ENCODE measurements around the gene BCAS2.

Gene BCAS2

GRCh38 chr1:114545796-114546195 is 35.6 kb downstream of the BCAS2 start:
- no peaks in the 10 kb centered on the region for H3K9me3 ChIP-seq (ENCODE audit: control insufficient read depth, insufficient read depth, low read length)
- no peak overlapping the region for H3K9ac ChIP-seq (ENCODE audit: low read depth, low read length)
- no peaks in the 10 kb centered on the region for H3K36me3 ChIP-seq (ENCODE audit: insufficient read depth, low read length)
- H3K4me1 ChIP-seq (ENCODE audit: insufficient read depth, low read length) = no peaks in the 10 kb centered on the region

DNA sequence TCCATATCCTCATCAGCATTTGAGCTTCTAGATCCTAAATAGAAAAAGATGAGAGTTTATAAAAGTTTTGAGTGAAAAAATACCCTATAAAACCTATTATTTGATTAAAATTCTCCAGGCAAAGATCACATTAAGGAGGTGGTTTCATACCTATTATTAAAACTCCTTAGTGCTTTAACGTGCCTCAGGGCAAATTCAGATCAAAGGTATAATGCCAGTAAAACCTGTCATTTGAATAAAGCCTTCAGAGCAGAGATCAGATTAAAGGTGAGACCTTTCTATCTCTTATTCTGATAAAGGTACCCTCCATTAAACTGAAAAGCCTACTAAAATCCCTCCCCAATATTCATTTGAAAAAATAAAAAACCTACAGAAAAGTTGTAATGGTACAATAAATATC is 36.1 kb downstream of the BCAS2 start:
- no peaks in the 10 kb centered on the region for H3K4me1 ChIP-seq (ENCODE audit: insufficient read depth, low read length)
- H3K9ac ChIP-seq (ENCODE audit: low read depth, low read length) = no peak overlapping the region
- H3K36me3 ChIP-seq (ENCODE audit: insufficient read depth, low read length) = no peaks in the 10 kb centered on the region
- no peaks in the 10 kb centered on the region for H3K9me3 ChIP-seq (ENCODE audit: control insufficient read depth, insufficient read depth, low read length)

GRCh38 chr1:114540821-114541220 is 40.6 kb downstream of the BCAS2 start:
- H3K9ac ChIP-seq (ENCODE audit: low read depth, low read length) = no peak overlapping the region
- no peaks in the 10 kb centered on the region for H3K36me3 ChIP-seq (ENCODE audit: insufficient read depth, low read length)
- H3K9me3 ChIP-seq (ENCODE audit: control insufficient read depth, insufficient read depth, low read length) = no peaks in the 10 kb centered on the region
- no peaks in the 10 kb centered on the region for H3K4me1 ChIP-seq (ENCODE audit: insufficient read depth, low read length)

DNA sequence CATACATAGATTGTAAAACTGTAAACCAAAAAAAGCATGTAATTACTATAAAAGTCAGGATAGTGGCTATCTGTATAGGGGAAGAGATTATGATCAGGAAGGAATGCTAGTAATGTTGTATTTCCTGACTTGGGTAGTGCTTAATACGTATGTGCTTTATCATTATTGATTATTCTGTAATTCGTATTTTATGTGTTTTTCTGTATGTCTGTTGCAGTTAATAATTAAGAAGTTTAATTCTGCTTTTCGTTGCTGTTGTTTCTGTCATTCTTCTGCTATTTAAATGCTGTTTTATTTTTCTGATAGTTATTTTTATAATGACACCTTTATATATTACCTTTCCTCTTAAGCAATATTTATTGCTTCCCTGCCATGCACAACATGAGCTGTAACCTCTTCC is 41.1 kb downstream of the BCAS2 start:
- H3K9ac ChIP-seq (ENCODE audit: low read depth, low read length) = no peak overlapping the region
- H3K4me1 ChIP-seq (ENCODE audit: insufficient read depth, low read length) = no peaks in the 10 kb centered on the region
- H3K9me3 ChIP-seq (ENCODE audit: control insufficient read depth, insufficient read depth, low read length) = no peaks in the 10 kb centered on the region
- no peaks in the 10 kb centered on the region for H3K36me3 ChIP-seq (ENCODE audit: insufficient read depth, low read length)

GRCh38 chr1:114536043-114536442 is 45.4 kb downstream of the BCAS2 start:
- H3K9me3 ChIP-seq (ENCODE audit: control insufficient read depth, insufficient read depth, low read length) = no peaks in the 10 kb centered on the region
- no peak overlapping the region for H3K9ac ChIP-seq (ENCODE audit: low read depth, low read length)
- no peaks in the 10 kb centered on the region for H3K36me3 ChIP-seq (ENCODE audit: insufficient read depth, low read length)
- H3K4me1 ChIP-seq (ENCODE audit: insufficient read depth, low read length) = no peaks in the 10 kb centered on the region

DNA sequence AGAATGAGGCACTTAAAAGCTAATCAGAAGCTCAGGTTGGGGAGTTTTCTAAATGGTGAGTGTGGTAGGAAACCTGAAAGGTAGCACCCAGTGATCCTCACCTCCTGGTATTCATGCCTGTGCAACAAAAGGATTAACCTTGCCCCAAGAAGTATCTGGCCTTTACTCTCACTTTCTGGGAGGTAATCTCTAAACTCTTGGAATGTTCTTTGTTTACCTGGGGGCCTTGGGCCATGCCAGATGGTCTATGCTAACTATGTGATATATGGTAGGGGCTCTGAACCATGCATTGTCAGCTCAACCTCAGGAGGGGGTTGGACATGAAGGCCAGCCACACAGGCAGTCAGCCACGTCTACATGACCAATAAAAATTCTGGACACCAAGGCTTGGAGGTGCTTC is 46.0 kb downstream of the BCAS2 start:
- no peak overlapping the region for H3K9ac ChIP-seq (ENCODE audit: low read depth, low read length)
- H3K4me1 ChIP-seq (ENCODE audit: insufficient read depth, low read length) = no peaks in the 10 kb centered on the region
- H3K9me3 ChIP-seq (ENCODE audit: control insufficient read depth, insufficient read depth, low read length) = no peaks in the 10 kb centered on the region
- no peaks in the 10 kb centered on the region for H3K36me3 ChIP-seq (ENCODE audit: insufficient read depth, low read length)

- Histone ChIP-seq H3K9ac (ENCODE audit: low read depth, low read length) (no peak overlapping the region), H3K36me3 (ENCODE audit: insufficient read depth, low read length) (no peaks in the 10 kb centered on the region), H3K4me1 (ENCODE audit: insufficient read depth, low read length) (no peaks in the 10 kb centered on the region), H3K9me3 (ENCODE audit: control insufficient read depth, insufficient read depth, low read length) (no peaks in the 10 kb centered on the region)
Measured at GRCh38 chr1:114531094-114531493, 50.3 kb downstream of the BCAS2 start.

GRCh38 chr1:114530224-114530623 is 51.2 kb downstream of the BCAS2 start:
- no peaks in the 10 kb centered on the region for H3K9me3 ChIP-seq (ENCODE audit: control insufficient read depth, insufficient read depth, low read length)
- no peak overlapping the region for H3K9ac ChIP-seq (ENCODE audit: low read depth, low read length)
- no peaks in the 10 kb centered on the region for H3K4me1 ChIP-seq (ENCODE audit: insufficient read depth, low read length)
- no peaks in the 10 kb centered on the region for H3K36me3 ChIP-seq (ENCODE audit: insufficient read depth, low read length)

DNA sequence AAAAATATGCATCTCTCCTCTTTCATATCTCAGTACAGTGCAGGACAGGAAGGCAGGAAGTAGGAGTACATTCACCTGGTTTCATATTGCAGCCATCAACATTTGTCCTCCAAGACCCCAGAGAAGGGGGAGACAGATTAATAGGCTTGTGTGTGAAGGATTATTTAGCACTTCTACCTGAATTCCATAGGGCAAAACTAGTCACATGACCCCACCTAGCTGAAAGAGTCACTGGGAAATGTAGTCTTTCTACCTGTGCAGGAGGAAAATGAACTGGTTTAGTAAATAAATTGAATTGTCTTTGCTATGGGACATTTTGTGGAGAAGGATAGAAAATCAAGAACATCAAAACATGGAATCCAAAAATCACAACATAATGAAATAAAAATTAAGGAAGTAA is 56.5 kb downstream of the BCAS2 start:
- H3K4me1 ChIP-seq (ENCODE audit: insufficient read depth, low read length) = no peaks in the 10 kb centered on the region; the same call in 1 of the 2 replicates
- no peaks in the 10 kb centered on the region for H3K36me3 ChIP-seq (ENCODE audit: insufficient read depth, low read length)
- H3K9ac ChIP-seq (ENCODE audit: low read depth, low read length) = no peak overlapping the region

DNA sequence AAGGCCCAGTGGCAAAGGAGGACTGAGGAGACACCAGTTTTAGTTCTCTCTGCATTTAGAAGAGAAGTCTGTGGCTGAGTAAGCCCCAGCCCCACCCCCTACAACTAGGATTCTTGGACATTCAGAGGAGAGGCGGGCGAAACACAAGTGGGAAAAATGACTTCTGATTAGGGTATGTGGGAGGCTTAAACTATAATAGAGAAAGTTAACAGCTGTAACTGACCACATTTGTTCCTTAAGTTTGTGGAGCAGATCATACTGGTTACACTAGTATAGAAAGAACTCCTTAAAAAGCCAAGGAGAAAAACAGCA is 59.2 kb downstream of the BCAS2 start:
- Histone ChIP-seq H3K36me3 (ENCODE audit: insufficient read depth, low read length) (no peaks in the 10 kb centered on the region), H3K9ac (ENCODE audit: low read depth, low read length) (no peak overlapping the region), H3K4me1 (ENCODE audit: insufficient read depth, low read length) (no peaks in the 10 kb centered on the region; the same call in 1 of the 2 replicates), H3K9me3 (ENCODE audit: control insufficient read depth, insufficient read depth, low read length) (no peaks in the 10 kb centered on the region)

More for the DNA sequence above, 56.5 kb downstream of the BCAS2 start:
- H3K9me3 ChIP-seq (ENCODE audit: control insufficient read depth, insufficient read depth, low read length) = no peaks in the 10 kb centered on the region

DNA sequence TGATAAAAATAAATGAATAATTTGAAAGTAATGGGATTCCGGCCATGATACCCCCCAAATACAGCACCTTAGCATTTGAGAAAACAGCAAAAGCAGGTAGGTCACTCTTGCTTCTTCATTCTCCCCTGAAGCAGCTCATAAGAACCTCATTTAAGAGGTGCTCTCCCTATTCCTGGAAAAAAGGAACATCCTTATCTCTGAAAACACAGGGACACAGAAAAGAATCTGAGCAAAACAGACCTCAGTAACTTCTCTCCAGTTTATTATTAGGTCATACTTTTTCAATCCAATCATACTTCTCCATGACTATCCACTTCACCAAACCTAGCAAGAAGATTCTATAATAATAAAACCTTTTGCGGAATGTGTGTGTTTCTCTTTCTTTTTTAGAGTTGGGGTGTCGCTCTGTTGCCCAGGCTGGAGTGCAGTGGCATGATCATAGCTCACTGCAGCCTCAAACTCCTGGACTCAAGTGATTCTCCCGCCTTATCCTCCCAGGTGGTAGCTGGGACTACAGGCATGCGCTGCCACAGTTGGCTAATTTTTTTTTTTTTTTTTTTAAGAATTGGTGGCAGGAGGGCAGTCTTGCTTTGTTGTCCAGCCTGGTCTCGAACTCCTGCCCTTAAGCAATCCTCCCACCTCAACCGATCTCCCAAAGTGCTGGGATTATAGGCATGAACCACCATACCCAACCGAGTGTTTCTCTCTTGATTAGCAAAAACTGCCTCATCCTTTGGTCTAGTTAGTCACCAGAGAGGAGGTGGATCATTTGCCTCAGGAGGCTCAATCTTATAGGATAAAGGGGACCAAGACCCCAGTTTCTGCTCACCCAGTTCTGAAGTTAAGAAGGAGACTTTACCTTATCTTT is 59.8 kb downstream of the BCAS2 start:
- Histone ChIP-seq H3K36me3 (ENCODE audit: insufficient read depth, low read length) (no peaks in the 10 kb centered on the region), H3K9ac (ENCODE audit: low read depth, low read length) (no peak overlapping the region), H3K9me3 (ENCODE audit: control insufficient read depth, insufficient read depth, low read length) (no peaks in the 10 kb centered on the region), H3K4me1 (ENCODE audit: insufficient read depth, low read length) (no peaks in the 10 kb centered on the region; the same call in 1 of the 2 replicates)
